Caco-2 (cell line): ENCODE results near the gene FHOD3. TPM values are rescaled to one million over a fixed set of nuclear protein-coding genes. Genes with fewer than 3 reads are reported as not detected.

ENCODE experiments used
- BruUV-seq: library from RNA; stranded (reverse); fragments of 400-500 nt; replicated peaks from 2 replicates; lab custom pipeline; 2021; lab: Mats Ljungman, UMichigan
- CTCF ChIA-PET: fragments of 300-600 bp; sonication (Branson Sonifier 250); formaldehyde crosslinking; loops from one replicate; lab custom pipeline; 2022; ENCODE audit warnings: antibody characterized with exemption; lab: Charles Lee
- POLR2A ChIA-PET: fragments of 300-600 bp; sonication (Branson Sonifier 250); formaldehyde crosslinking; loops from one replicate; lab custom pipeline; 2022; ENCODE audit warnings: antibody characterized with exemption; lab: Charles Lee
- DNase-seq, 2 experiments: peaks; one replicate each; pipeline versions ENCODE4 v3.0.0 to v3.0.0-alpha.2; 2020 to 2022
- H3K27me3 ChIP-seq: replicated peaks from 2 replicates; pipeline ENCODE4 v1.6.0; 2011; ENCODE audit warnings: low read length; ENCODE audit not compliant: control insufficient read depth, insufficient read depth
- H3K36me3 ChIP-seq: 2 replicates; pipeline ENCODE4 v1.5.1; 2011; ENCODE audit warnings: low read length; ENCODE audit not compliant: control insufficient read depth, insufficient read depth
- H3K4me1 ChIP-seq: fragments of 250-450 bp; sonication (Bioruptor Pico); 2 replicates; pipeline ENCODE4 v1.5.1; 2020; ENCODE audit warnings: mild to moderate bottlenecking
- H3K4me3 ChIP-seq: 2 replicates; pipeline ENCODE4 v1.5.1; 2011; ENCODE audit warnings: low read depth, mild to moderate bottlenecking, control low read depth, low read length
- H3K9me3 ChIP-seq: fragments of 250-450 bp; sonication (Bioruptor Pico); 2 replicates; pipeline ENCODE4 v1.5.1; 2020; ENCODE audit warnings: mild to moderate bottlenecking, moderate library complexity
- H3K27ac Mint-ChIP-seq: one replicate; pipeline ENCODE4 v1.8.0; 2022; ENCODE audit warnings: mixed read lengths; ENCODE audit not compliant: unreplicated experiment
- H3K27me3 Mint-ChIP-seq: one replicate; pipeline ENCODE4 v1.8.0; 2022; ENCODE audit warnings: mixed read lengths; ENCODE audit not compliant: insufficient read depth, unreplicated experiment
- H3K36me3 Mint-ChIP-seq: one replicate; pipeline ENCODE4 v1.8.0; 2022; ENCODE audit warnings: mild to moderate bottlenecking, mixed read lengths; ENCODE audit not compliant: insufficient read depth, unreplicated experiment
- H3K4me1 Mint-ChIP-seq: one replicate; pipeline ENCODE4 v1.8.0; 2022; ENCODE audit warnings: low read depth, mixed read lengths; ENCODE audit not compliant: unreplicated experiment
- H3K4me3 Mint-ChIP-seq: one replicate; pipeline ENCODE4 v1.8.0; 2022; ENCODE audit warnings: mild to moderate bottlenecking, moderate library complexity, mixed read lengths; ENCODE audit not compliant: unreplicated experiment
- H3K9me3 Mint-ChIP-seq: one replicate; pipeline ENCODE4 v1.8.0; 2022; ENCODE audit warnings: mixed read lengths; ENCODE audit not compliant: unreplicated experiment
- CTCF ChIP-seq, 2 experiments: fragments of 200-600 bp in 1 of 2; IDR thresholded peaks; 1 replicate in 1 of 2; 2 replicates in 1 of 2; pipeline versions ENCODE4 v1.5.1 to v1.8.0; 2011 to 2022; ENCODE audit warnings: antibody characterized with exemption in 1 of 2, control low read depth in 1 of 2, inconsistent platforms in 1 of 2, low read depth in 1 of 2, low read length in 1 of 2, mild to moderate bottlenecking in 1 of 2, moderate library complexity in 1 of 2; ENCODE audit not compliant: insufficient read depth in 1 of 2, severe bottlenecking in 1 of 2, unreplicated experiment in 1 of 2
- intact Hi-C: fragments of 100-400 bp; cut with micrococcal nuclease; formaldehyde crosslinking; loops from one replicate; pipeline ENCODE4 v1.10.0; 2022; ENCODE audit not compliant: unreplicated experiment
- total RNA-seq: library from RNA; stranded (reverse); gene quantifications from 2 replicates; pipeline ENCODE4 v1.2.3, GENCODE V29; 2022

The FHOD3 gene
- total RNA-seq, 1 experiment from 2014 or later: not detected

- Histone ChIP-seq H3K4me1 (no peaks in the 10 kb centered on the region), H3K4me3 (no peak overlapping the region), H3K36me3 (no peaks in the 10 kb centered on the region), H3K27me3 (no peaks in the 10 kb centered on the region), H3K9me3 (no peaks in the 10 kb centered on the region)
- ChIA-PET CTCF (no interaction called here), POLR2A (no interaction called here)
- no TSS peak for BruUV-seq
- Mint-ChIP-seq H3K4me1 (no peaks in the 10 kb centered on the region), H3K36me3 (no peaks in the 10 kb centered on the region), H3K27me3 (peaks cover 2% of the 10 kb centered on the region), H3K4me3 (no peak overlapping the region), H3K9me3 (no peaks in the 10 kb centered on the region), H3K27ac (no peak overlapping the region)
- TF ChIP-seq CTCF (IDR thresholded peaks at IDR 0.05; ENCODE audit: insufficient read depth in 1 of 2, low read depth in 1 of 2, low read length in 1 of 2, severe bottlenecking in 1 of 2, unreplicated experiment in 1 of 2): no peak
- no peak for DNase-seq
- intact Hi-C loops: no loop called here
Measured at GRCh38 chr18:36338403-36338933, 41.0 kb downstream of the FHOD3 start.

- H3K4me1 Mint-ChIP-seq: no peaks in the 10 kb centered on the region
- no peaks in the 10 kb centered on the region for H3K9me3 Mint-ChIP-seq
- no peaks in the 10 kb centered on the region for H3K4me1 ChIP-seq
- H3K36me3 Mint-ChIP-seq: no peaks in the 10 kb centered on the region
- no peak for DNase-seq
- H3K9me3 ChIP-seq: no peaks in the 10 kb centered on the region
- intact Hi-C loops: no loop called here
- H3K27me3 Mint-ChIP-seq: peaks cover 2% of the 10 kb centered on the region
- CTCF ChIA-PET: no interaction called here
- H3K36me3 ChIP-seq: no peaks in the 10 kb centered on the region
- no peak overlapping the region for H3K4me3 Mint-ChIP-seq
- TF ChIP-seq CTCF (IDR thresholded peaks at IDR 0.05; ENCODE audit: insufficient read depth in 1 of 2, low read depth in 1 of 2, low read length in 1 of 2, severe bottlenecking in 1 of 2, unreplicated experiment in 1 of 2): no peak
- POLR2A ChIA-PET: no interaction called here
- H3K4me3 ChIP-seq: no peak overlapping the region
- no peak overlapping the region for H3K27ac Mint-ChIP-seq
- BruUV-seq: no TSS peak
- no peaks in the 10 kb centered on the region for H3K27me3 ChIP-seq
Measured at GRCh38 chr18:36340246-36340645, 42.7 kb downstream of the FHOD3 start.

- H3K4me1 Mint-ChIP-seq: no peaks in the 10 kb centered on the region
- ChIA-PET CTCF (no interaction called here), POLR2A (no interaction called here)
- Histone ChIP-seq H3K27me3 (no peaks in the 10 kb centered on the region), H3K36me3 (no peaks in the 10 kb centered on the region), H3K4me3 (no peak overlapping the region), H3K4me1 (no peaks in the 10 kb centered on the region), H3K9me3 (no peaks in the 10 kb centered on the region)
- no peaks in the 10 kb centered on the region for H3K36me3 Mint-ChIP-seq
- no peak overlapping the region for H3K4me3 Mint-ChIP-seq
- H3K27ac Mint-ChIP-seq: no peak overlapping the region
- BruUV-seq: no TSS peak
- no peak for DNase-seq
- H3K27me3 Mint-ChIP-seq: peaks cover 11% of the 10 kb centered on the region
- intact Hi-C loops: no loop called here
- TF ChIP-seq CTCF (IDR thresholded peaks at IDR 0.05; ENCODE audit: insufficient read depth in 1 of 2, low read depth in 1 of 2, low read length in 1 of 2, severe bottlenecking in 1 of 2, unreplicated experiment in 1 of 2): no peak
- H3K9me3 Mint-ChIP-seq: no peaks in the 10 kb centered on the region
Measured at GRCh38 chr18:36341944-36342343, 44.4 kb downstream of the FHOD3 start.
